Putamen (tissue), 1 donor: ENCODE data around the gene LRRC63.
"Not testable (repeated sequence)": the region's sequence is repeated elsewhere in the genome, so short reads cannot be mapped to it uniquely, and the experiment has no call there.

Experiments used
- DNase-seq: peaks from one replicate; pipeline ENCODE4 v3.0.0-alpha.2; 2016; ENCODE audit warnings: low spot score

Gene LRRC63

GRCh38 chr13:46265292-46265691 lies 53.6 kb downstream of the LRRC63 start:
- DNase-seq = no peak

GRCh38 chr13:46267166-46267565 lies 55.4 kb downstream of the LRRC63 start:
- no peak for DNase-seq

GRCh38 chr13:46270416-46270815 lies 58.7 kb downstream of the LRRC63 start:
- DNase-seq = no peak

- DNase-seq = peak; percentile 37
These were observed 62.5 kb downstream of the LRRC63 start for GRCh38 chr13:46274094-46274698.

- no peak for DNase-seq
These were observed 66.7 kb downstream of the LRRC63 start for GRCh38 chr13:46278474-46278873.

GRCh38 chr13:46281779-46282178 lies 70.1 kb downstream of the LRRC63 start:
- DNase-seq = no peak

DNA sequence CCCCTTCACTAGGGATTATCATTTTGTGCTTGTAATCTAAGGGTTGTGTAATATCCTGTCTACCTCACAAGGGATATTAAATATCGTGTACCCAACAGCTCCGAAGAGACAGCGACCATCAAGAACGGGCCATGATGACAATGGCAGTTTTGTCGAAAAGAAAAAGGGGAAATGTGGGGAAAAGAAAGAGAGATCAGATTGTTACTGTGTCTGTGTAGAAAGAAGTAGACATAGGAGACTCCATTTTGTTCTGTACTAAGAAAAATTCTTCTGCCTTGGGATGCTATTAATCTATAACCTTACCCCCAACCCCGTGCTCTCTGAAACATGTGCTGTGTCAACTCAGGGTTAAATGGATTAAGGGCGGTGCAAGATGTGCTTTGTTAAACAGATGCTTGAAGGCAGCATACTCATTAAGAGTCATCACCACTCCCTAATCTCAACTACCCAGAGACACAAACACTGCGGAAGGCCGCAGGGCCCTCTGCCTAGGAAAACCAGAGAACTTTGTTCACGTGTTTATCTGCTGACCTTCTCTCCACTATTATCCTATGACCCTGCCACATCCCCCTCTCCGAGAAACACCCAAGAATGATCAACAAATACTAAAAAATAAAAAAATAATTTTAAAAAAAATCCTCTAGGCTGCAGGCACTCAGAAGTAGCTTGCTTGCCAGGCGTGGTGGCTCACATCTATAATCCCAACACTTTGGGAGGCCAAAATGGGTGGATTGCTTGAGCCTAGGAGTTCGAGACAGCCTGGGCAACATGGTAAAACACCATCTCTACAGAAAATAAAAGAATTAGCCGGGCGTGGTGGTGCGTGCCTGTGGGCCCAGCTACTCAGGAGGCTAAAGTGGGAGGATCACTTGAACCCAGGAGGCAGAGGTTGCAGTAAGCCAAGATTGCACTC lies 72.4 kb downstream of the LRRC63 start:
- DNase-seq = not testable (repeated sequence)

DNA sequence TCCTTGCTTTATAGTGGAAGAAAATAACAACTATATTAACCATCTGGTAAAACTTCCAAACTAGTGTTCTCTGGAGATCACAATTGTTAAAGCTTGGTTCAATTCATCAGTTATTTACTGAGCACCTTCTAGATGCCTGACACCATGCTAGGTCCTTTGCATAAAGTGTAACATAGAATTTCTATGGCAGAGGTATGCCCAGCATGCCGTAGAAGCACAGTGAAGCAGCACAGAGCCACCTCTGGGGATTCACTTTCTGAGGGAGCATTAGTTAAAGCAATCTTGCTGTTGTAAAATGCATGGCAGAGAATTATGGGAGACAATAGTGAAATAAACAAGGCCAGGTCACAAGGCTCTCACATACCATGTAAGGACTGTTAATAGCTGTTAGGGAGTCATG lies 75.2 kb downstream of the LRRC63 start:
- DNase-seq = no peak

- DNase-seq = peak; percentile 25
These were observed 77.0 kb downstream of the LRRC63 start for GRCh38 chr13:46288570-46289259.

DNA sequence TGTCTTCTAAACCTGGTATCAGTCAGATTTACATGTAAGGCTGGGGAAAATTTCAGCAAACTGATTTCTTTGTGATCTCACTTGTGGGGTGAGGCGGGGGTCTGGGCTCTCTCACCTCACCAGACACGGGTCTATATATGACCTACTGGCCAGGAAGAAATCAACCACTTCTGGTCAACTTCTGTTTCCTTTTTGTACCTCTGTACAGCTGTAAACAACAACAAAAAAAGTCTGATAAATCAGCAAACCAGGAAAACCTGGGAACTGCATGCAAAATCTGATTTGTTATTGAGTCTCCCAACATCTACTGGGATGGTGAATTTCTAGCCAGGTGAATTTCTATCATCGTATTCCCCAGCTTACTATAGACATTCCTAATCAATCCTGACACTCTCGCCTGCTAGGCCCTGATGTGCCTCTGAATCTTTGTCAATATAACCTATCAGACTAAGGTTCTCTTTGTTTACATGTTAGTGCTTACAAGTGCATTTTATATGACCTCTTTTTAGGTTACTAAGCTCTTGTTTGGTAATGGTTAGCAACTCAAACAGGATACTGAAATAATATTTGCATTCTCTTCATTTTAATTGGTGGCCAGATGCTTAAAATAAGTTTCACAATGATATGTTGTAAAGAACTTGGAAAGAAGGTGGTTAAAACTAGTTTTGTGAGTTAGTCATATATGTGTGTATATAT lies 77.7 kb downstream of the LRRC63 start:
- DNase-seq = no peak

- DNase-seq = no peak
These were observed 78.7 kb downstream of the LRRC63 start for GRCh38 chr13:46290434-46290833.

GRCh38 chr13:46293436-46293835 lies 81.7 kb downstream of the LRRC63 start:
- DNase-seq = no peak

- peak; percentile 4 for DNase-seq
These were observed 83.9 kb downstream of the LRRC63 start for GRCh38 chr13:46295491-46296114.

- no peak for DNase-seq
These were observed 84.5 kb downstream of the LRRC63 start for GRCh38 chr13:46296115-46296822.

- no peak for DNase-seq
These were observed 85.2 kb downstream of the LRRC63 start for GRCh38 chr13:46296921-46297320.

DNA sequence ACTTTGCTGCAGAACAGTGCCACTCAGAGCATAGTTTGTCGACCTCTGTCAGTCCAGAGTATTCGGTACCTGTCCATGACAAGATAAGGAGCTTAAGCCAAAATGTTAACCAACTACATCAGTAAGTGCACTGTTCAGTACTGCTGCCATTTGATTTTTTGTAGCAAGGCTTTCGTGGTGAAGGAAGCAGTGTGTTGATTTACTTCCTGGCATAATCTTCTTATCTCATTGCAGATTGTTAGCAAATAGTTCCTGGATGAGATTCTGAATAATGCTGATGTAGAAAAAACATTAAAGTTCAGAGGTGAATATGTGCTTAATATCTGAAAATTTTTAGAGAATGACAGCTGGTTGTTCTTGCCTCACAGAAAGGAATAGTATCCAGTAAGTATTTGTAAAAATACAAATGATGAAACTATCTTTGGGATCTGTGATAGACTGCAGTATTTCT lies 85.7 kb downstream of the LRRC63 start:
- DNase-seq = no peak

DNA sequence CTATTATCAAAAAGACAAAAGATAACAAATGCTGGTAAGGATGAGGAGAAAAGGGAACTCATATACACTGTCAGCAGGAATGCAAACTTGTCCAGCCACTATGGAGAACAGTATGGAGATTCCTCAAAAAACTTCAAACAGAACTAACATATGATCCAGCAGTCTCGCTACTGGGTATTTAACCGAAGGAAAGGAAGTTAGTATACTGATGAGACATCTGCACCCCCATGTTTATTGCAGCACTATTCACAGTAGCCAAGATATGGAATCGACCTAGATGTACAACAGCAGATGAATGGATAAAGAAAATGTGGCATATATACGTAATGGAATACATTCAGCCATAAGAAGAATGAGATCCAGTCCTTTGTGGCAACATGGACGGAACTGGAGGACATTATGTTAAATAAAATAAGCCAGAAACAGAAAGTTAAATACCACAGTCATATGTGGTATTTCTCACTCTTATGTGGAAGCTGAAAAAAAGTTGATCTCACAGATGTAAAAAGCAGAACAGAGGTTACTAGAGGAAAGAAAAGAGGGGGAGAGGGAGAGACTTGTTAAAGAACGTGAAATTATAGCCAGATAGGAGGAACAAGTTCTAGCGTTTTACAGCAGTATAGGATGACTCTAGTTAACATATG lies 92.1 kb downstream of the LRRC63 start:
- DNase-seq = no peak

DNA sequence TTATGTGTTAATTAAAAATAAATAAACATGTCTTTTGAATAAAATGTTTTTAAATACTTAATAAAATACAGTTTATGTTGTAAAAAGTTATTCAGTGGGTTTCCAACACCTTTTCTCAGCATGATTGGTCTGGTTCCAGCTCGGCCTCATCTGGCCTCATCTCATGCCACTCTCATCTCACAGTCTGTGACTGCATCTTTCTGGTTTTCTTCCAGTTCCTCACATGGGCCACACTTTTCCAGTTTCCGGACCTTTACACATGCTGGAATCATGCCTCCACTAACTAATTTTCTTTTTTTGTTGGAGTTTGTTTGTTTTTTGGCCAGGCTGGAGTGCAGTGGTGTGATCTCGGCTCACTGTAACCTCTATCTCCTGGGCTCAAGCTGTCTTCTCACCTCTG lies 92.8 kb downstream of the LRRC63 start:
- no peak for DNase-seq

DNA sequence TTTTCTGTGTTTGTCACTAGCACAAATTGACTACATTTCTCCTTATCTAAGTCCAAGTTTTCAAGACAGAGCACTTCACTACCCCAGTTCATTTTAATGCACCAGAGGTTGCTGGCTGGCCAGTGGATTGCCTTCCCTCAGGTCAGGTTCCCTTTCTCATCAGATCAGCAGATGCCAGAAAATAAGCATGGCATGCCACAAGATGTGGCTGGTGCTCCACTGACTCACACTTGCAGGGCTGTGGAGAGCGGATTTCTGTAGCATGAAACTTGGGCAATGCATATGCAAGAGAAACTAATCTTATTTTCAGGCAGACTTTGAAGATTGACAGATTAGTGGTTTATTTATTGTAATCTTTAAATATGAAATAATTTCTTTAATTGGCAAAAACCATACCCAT lies 95.8 kb downstream of the LRRC63 start:
- no peak for DNase-seq

- no peak for DNase-seq
These were observed 98.3 kb downstream of the LRRC63 start for GRCh38 chr13:46310066-46310465.

DNA sequence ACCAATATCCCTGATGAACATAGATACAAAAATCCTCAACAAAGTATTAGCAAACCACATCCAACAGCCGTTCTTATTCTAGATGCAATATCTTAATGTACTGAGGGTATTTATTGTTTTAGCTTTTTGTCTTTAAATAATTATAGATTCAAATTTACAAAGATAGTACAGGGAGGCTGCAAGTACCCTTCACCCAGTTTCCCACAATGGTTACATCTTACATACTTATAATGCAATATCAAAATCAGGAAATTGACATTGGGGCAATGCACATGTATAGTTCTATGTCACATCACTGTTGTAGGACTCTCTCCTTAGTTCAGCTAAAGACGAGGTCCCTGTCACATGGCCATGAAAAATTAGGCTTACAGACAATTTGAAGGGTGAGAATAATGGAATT lies 99.5 kb downstream of the LRRC63 start:
- DNase-seq = no peak
